OCI-LY3 (cell line): Measurements from ENCODE around the gene PADI3.

Experiments used
- H2AFZ ChIP-seq: fragments of 200-600, 300-600 bp; shearing (Covaris generic); 2 replicates; pipeline ENCODE4 v1.6.0; 2014; ENCODE audit warnings: antibody characterized with exemption, low read depth, low read length
- H3K27ac ChIP-seq: fragments of 200-600, 300-600 bp; sonication (generic); 2 replicates; pipeline ENCODE4 v1.5.1; 2014; ENCODE audit warnings: mild to moderate bottlenecking, low read length, moderate library complexity, mixed read lengths
- H3K27me3 ChIP-seq: fragments of 200-600, 300-600 bp; sonication (generic); 2 replicates; pipeline ENCODE4 v1.6.1; 2014; ENCODE audit warnings: low read depth, low read length, mixed read lengths
- H3K36me3 ChIP-seq: fragments of 200-600, 300-600 bp; sonication (generic); replicated peaks from 2 replicates; pipeline ENCODE3; 2014; ENCODE audit warnings: low read depth, low read length, mixed read lengths
- H3K4me1 ChIP-seq: fragments of 300-600, 200-600 bp; sonication (generic); 2 replicates; pipeline ENCODE4 v1.6.1; 2014; ENCODE audit warnings: low read length, mixed read lengths
- H3K4me2 ChIP-seq: fragments of 200-600, 300-600 bp; sonication (generic); 2 replicates; pipeline ENCODE4 v1.6.1; 2014; ENCODE audit warnings: low read length, mixed read lengths
- H3K4me3 ChIP-seq: fragments of 300-600, 200-600 bp; sonication (generic); 2 replicates; pipeline ENCODE4 v1.5.1; 2014; ENCODE audit warnings: antibody characterized with exemption, mild to moderate bottlenecking, low read length, moderate library complexity
- H3K79me2 ChIP-seq: fragments of 300-600, 200-600 bp; shearing (Covaris generic); 2 replicates; pipeline ENCODE4 v1.6.1; 2014; ENCODE audit warnings: mild to moderate bottlenecking, low read length, mixed read lengths
- H3K9ac ChIP-seq: fragments of 300-600, 200-600 bp; shearing (Covaris generic); 2 replicates; pipeline ENCODE4 v1.6.0; 2014; ENCODE audit warnings: mild to moderate bottlenecking, low read length, moderate library complexity
- H3K9me3 ChIP-seq: fragments of 200-600, 300-600 bp; shearing (Covaris generic); 2 replicates; pipeline ENCODE4 v1.6.1; 2014; ENCODE audit warnings: low read length, mixed read lengths; ENCODE audit not compliant: insufficient read depth
- H4K20me1 ChIP-seq: fragments of 200-600, 300-600 bp; sonication (generic); 2 replicates; pipeline ENCODE4 v1.6.1; 2016; ENCODE audit warnings: low read length, mixed read lengths; ENCODE audit not compliant: insufficient read depth
- EZH2phosphoT487 ChIP-seq: fragments of 200-600 bp; shearing (Covaris generic); IDR thresholded peaks from 2 replicates; pipeline ENCODE4 v1.6.1; 2018; ENCODE audit warnings: antibody characterized with exemption, mixed run types, low read depth
- TF ChIP-seq, protein P1 (sequence below): fragments of 200-600, 300-600 bp; sonication (generic); IDR thresholded peaks from 2 replicates; pipeline ENCODE4 v1.5.1; 2014; ENCODE audit warnings: antibody characterized with exemption, low read length, low read depth

Gene PADI3

GRCh38 chr1:17209430-17209829 lies 39.5 kb upstream of the PADI3 start:
- no peak overlapping the region for H3K27ac ChIP-seq
- no peak overlapping the region for H3K9ac ChIP-seq
- no peaks in the 10 kb centered on the region for H4K20me1 ChIP-seq
- H3K27me3 ChIP-seq = no peaks in the 10 kb centered on the region
- no peaks in the 10 kb centered on the region for H3K79me2 ChIP-seq
- no peak for TF ChIP-seq EZH2phosphoT487
- TF ChIP-seq, protein P1, sequence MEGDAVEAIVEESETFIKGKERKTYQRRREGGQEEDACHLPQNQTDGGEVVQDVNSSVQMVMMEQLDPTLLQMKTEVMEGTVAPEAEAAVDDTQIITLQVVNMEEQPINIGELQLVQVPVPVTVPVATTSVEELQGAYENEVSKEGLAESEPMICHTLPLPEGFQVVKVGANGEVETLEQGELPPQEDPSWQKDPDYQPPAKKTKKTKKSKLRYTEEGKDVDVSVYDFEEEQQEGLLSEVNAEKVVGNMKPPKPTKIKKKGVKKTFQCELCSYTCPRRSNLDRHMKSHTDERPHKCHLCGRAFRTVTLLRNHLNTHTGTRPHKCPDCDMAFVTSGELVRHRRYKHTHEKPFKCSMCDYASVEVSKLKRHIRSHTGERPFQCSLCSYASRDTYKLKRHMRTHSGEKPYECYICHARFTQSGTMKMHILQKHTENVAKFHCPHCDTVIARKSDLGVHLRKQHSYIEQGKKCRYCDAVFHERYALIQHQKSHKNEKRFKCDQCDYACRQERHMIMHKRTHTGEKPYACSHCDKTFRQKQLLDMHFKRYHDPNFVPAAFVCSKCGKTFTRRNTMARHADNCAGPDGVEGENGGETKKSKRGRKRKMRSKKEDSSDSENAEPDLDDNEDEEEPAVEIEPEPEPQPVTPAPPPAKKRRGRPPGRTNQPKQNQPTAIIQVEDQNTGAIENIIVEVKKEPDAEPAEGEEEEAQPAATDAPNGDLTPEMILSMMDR = no peak
- H2AFZ ChIP-seq = no peak overlapping the region
- H3K36me3 ChIP-seq = no peaks in the 10 kb centered on the region
- H3K4me2 ChIP-seq = no peak overlapping the region
- H3K4me3 ChIP-seq = no peak overlapping the region
- H3K9me3 ChIP-seq = no peaks in the 10 kb centered on the region
- peaks cover 22% of the 10 kb centered on the region for H3K4me1 ChIP-seq

GRCh38 chr1:17210176-17210575 lies 38.7 kb upstream of the PADI3 start:
- Histone ChIP-seq H3K4me1 (peaks cover 22% of the 10 kb centered on the region), H3K36me3 (no peaks in the 10 kb centered on the region), H3K4me2 (no peak overlapping the region), H3K9ac (no peak overlapping the region), H2AFZ (no peak overlapping the region), H3K79me2 (no peaks in the 10 kb centered on the region), H3K4me3 (no peak overlapping the region), H4K20me1 (no peaks in the 10 kb centered on the region), H3K27ac (no peak overlapping the region), H3K9me3 (no peaks in the 10 kb centered on the region), H3K27me3 (no peaks in the 10 kb centered on the region)
- no peak for TF ChIP-seq EZH2phosphoT487
- TF ChIP-seq, protein P1 = no peak

- Histone ChIP-seq H3K79me2 (no peaks in the 10 kb centered on the region), H3K4me3 (no peak overlapping the region), H2AFZ (no peak overlapping the region), H3K36me3 (no peaks in the 10 kb centered on the region), H3K4me2 (no peak overlapping the region), H3K9me3 (no peaks in the 10 kb centered on the region), H3K27me3 (no peaks in the 10 kb centered on the region), H3K27ac (no peak overlapping the region), H4K20me1 (no peaks in the 10 kb centered on the region), H3K4me1 (peaks cover 22% of the 10 kb centered on the region), H3K9ac (no peak overlapping the region)
- TF ChIP-seq EZH2phosphoT487 = no peak
- TF ChIP-seq, protein P1 = no peak
These were observed 37.5 kb upstream of the PADI3 start for GRCh38 chr1:17211377-17211776.

DNA sequence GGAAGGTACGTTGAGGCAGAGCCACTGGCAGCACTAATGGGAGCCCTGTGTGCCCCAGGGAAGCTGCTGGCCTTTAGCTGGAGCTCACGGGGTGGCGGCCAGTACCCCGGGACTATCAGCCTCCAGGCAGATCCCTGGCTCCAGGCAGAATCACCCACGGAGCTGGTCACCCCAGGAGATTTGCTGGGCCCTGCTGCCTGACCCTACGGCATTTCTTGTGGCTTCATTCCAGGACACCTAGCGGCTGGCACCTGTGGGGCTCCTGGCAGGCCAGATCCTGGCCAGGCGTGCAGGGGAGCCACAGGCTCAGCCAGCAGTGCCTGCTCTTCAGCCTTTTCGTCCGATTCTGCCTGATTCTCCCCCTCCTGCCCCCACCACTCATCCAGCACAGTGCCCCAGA lies 36.9 kb upstream of the PADI3 start:
- H3K79me2 ChIP-seq = no peaks in the 10 kb centered on the region
- H3K9ac ChIP-seq = no peak overlapping the region
- no peak overlapping the region for H3K4me3 ChIP-seq
- H3K4me2 ChIP-seq = no peak overlapping the region
- no peaks in the 10 kb centered on the region for H3K27me3 ChIP-seq
- H3K4me1 ChIP-seq = peaks cover 18% of the 10 kb centered on the region
- TF ChIP-seq, protein P1 = no peak
- no peak for TF ChIP-seq EZH2phosphoT487
- H3K36me3 ChIP-seq = no peaks in the 10 kb centered on the region
- H2AFZ ChIP-seq = no peak overlapping the region
- H4K20me1 ChIP-seq = no peaks in the 10 kb centered on the region
- H3K9me3 ChIP-seq = no peaks in the 10 kb centered on the region
- H3K27ac ChIP-seq = no peak overlapping the region
